ENCODE data around the gene DLX1. TPM values are rescaled to one million over a fixed set of nuclear protein-coding genes. Genes with fewer than 3 reads are reported as not detected.

The DLX1 gene
- total and polyA plus RNA-seq, 9 of the 15 experiments (the other 6 are each of a cell fraction or from before 2014, with no cell fraction given): 1.9 to 26.2 (median 9.6) TPM

DNA sequence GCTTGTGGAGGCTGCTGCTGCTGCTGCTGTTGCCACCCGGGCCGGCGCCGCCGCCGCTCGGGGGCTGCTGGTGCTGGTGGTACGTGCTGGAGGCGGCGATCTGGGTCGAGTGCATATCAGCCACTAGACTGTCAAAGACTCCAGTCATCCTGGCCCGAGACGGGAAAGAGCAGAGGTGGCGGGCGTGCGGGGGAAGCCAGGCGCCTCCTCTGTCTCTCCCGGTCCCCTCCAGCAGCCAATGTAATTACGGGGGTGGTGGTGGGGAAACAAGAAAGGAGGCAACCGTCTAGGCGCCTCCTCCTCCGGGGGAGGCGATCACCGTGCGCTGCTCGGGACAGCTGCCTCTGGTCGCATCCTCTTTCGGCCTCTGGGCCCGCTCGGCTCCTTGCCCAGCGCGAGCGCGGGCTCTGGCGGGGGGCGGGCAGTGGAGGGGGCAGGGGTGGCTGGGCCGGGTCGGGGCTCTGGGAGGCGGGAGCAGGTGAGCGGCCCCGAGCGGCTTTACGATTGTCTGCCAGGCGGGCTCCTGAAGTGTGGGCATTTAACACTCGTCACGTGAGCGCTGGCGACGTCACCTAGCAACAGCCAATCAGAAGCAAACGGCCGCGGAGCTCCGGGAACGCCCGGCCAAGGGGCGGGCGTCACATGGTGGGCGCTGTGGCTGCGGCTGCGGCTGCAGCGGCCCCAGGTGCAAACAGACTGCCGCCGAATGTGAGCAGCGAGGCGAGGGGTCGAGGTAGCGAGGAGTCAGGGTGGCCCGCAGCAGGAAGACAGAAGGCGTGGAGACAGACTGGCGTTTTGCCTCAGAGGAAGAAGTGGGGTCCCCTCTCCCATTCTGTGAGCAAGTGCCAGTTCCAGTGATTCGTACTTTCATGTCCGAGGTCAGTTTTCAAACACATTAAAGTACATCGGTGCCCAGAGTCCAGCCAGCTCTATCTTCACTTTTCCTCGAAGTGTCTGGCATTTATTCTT is 17.4 kb downstream of the DLX1 start, which contains the start of gene DLX2 (continued):
- TF ChIP-seq TEAD1 (CRISPR knock-in tag; IDR thresholded peaks at IDR 0.05): peak in 1 of 2 experiments; percentile 80; a peak in 2 of 4 replicates
- TF ChIP-seq, protein P1, sequence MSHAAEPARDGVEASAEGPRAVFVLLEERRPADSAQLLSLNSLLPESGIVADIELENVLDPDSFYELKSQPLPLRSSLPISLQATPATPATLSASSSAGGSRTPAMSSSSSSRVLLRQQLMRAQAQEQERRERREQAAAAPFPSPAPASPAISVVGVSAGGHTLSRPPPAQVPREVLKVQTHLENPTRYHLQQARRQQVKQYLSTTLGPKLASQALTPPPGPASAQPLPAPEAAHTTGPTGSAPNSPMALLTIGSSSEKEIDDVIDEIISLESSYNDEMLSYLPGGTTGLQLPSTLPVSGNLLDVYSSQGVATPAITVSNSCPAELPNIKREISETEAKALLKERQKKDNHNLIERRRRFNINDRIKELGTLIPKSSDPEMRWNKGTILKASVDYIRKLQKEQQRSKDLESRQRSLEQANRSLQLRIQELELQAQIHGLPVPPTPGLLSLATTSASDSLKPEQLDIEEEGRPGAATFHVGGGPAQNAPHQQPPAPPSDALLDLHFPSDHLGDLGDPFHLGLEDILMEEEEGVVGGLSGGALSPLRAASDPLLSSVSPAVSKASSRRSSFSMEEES (CRISPR knock-in tag; IDR thresholded peaks at IDR 0.05): peak; percentile 96
- TF ChIP-seq, protein P2, sequence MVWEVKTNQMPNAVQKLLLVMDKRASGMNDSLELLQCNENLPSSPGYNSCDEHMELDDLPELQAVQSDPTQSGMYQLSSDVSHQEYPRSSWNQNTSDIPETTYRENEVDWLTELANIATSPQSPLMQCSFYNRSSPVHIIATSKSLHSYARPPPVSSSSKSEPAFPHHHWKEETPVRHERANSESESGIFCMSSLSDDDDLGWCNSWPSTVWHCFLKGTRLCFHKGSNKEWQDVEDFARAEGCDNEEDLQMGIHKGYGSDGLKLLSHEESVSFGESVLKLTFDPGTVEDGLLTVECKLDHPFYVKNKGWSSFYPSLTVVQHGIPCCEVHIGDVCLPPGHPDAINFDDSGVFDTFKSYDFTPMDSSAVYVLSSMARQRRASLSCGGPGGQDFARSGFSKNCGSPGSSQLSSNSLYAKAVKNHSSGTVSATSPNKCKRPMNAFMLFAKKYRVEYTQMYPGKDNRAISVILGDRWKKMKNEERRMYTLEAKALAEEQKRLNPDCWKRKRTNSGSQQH (CRISPR knock-in tag; IDR thresholded peaks at IDR 0.05): 0 out of 2 replicates have a peak, but pooled peaks have one; percentile 23
- TF ChIP-seq ZNF263 (CRISPR knock-in tag; IDR thresholded peaks at IDR 0.05; ENCODE audit: borderline replicate concordance): no peak
- TF ChIP-seq PRMT5 (CRISPR knock-in tag; IDR thresholded peaks at IDR 0.05): no peak
- TF ChIP-seq, protein P3, sequence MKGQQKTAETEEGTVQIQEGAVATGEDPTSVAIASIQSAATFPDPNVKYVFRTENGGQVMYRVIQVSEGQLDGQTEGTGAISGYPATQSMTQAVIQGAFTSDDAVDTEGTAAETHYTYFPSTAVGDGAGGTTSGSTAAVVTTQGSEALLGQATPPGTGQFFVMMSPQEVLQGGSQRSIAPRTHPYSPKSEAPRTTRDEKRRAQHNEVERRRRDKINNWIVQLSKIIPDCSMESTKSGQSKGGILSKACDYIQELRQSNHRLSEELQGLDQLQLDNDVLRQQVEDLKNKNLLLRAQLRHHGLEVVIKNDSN (CRISPR knock-in tag; IDR thresholded peaks at IDR 0.05): peak; percentile 95
- no peak for TF ChIP-seq RBM17 (IDR thresholded peaks at IDR 0.05; ENCODE audit: borderline replicate concordance, low read depth, low read length)
- TF ChIP-seq, protein P4, sequence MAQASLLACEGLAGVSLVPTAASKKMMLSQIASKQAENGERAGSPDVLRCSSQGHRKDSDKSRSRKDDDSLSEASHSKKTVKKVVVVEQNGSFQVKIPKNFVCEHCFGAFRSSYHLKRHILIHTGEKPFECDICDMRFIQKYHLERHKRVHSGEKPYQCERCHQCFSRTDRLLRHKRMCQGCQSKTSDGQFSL (CRISPR knock-in tag; IDR thresholded peaks at IDR 0.05): no peak
- TF ChIP-seq, protein P4 (tag; IDR thresholded peaks at IDR 0.05): no peak
- TF ChIP-seq GATAD2B (IDR thresholded peaks at IDR 0.05; ENCODE audit: borderline replicate concordance): no peak
- TF ChIP-seq CCNT2 (IDR thresholded peaks at IDR 0.05; ENCODE audit: borderline replicate concordance, extremely low read depth, insufficient read length, low read depth, low read length): peak; percentile 77
- TF ChIP-seq CC2D1A (IDR thresholded peaks at IDR 0.05): 0 out of 2 replicates have a peak, but pooled peaks have one; percentile 10

Measured in K562 (cell line).